IPS DF 4.7 (cell line): Measurements from ENCODE around the gene IVD.

Source experiments
- DNase-seq: peaks from one replicate; pipeline ENCODE4 v3.0.0-alpha.2; 2013; ENCODE audit warnings: low spot score; ENCODE audit errors: extremely low read depth

Gene IVD

GRCh38 chr15:40377606-40378005 lies 28.0 kb upstream of the IVD start:
- no peak for DNase-seq

- no peak for DNase-seq
These were observed 26.2 kb upstream of the IVD start for GRCh38 chr15:40379374-40379773.

- no peak for DNase-seq
These were observed 25.7 kb upstream of the IVD start for GRCh38 chr15:40379853-40380252.

GRCh38 chr15:40380636-40381035 lies 25.0 kb upstream of the IVD start:
- DNase-seq, result no peak

GRCh38 chr15:40381818-40382529 lies 23.6 kb upstream of the IVD start:
- no peak for DNase-seq

GRCh38 chr15:40382580-40383456 lies 22.8 kb upstream of the IVD start, which contains the start of gene KNSTRN:
KNSTRN (plus strand) TSS chr15:40382721; CDS start chr15:40382836, 115 bp downstream.
- peak; percentile 81 for DNase-seq

- DNase-seq, result no peak
These were observed 19.1 kb upstream of the IVD start for GRCh38 chr15:40386480-40386879.

- no peak for DNase-seq
These were observed 16.4 kb upstream of the IVD start for GRCh38 chr15:40388941-40389823.

GRCh38 chr15:40389824-40390595 lies 15.6 kb upstream of the IVD start:
- no peak for DNase-seq

- no peak for DNase-seq
These were observed 12.3 kb upstream of the IVD start for GRCh38 chr15:40392986-40393948.

GRCh38 chr15:40397688-40398412 lies 7.7 kb upstream of the IVD start:
- no peak for DNase-seq

- DNase-seq, result no peak
These were observed 7.2 kb upstream of the IVD start for GRCh38 chr15:40398413-40398873.

- DNase-seq, result no peak
These were observed 6.2 kb upstream of the IVD start for GRCh38 chr15:40399370-40399769.

GRCh38 chr15:40407330-40407990 lies 1.9 kb downstream of the IVD start:
- DNase-seq, result no peak

- DNase-seq, result no peak
These were observed 3.8 kb downstream of the IVD start for GRCh38 chr15:40409366-40409765.

GRCh38 chr15:40410476-40410875 lies 4.9 kb downstream of the IVD start:
- no peak for DNase-seq

- no peak for DNase-seq
These were observed 6.6 kb downstream of the IVD start for GRCh38 chr15:40412095-40412759.

GRCh38 chr15:40413036-40413435 lies 7.4 kb downstream of the IVD start:
- no peak for DNase-seq
